NCI-H2171 treated with DMSO at 0.1 percent for 48 hours (cell line): Measurements from ENCODE around the gene EPHB4.
A peak's percentile ranks its signal among the peaks of the same experiment; 100 is the strongest.

Experiments
- DNase-seq: peaks from one replicate; lab custom pipeline; 2025; lab: John Stamatoyannopoulos, UW

EPHB4 gene

DNA sequence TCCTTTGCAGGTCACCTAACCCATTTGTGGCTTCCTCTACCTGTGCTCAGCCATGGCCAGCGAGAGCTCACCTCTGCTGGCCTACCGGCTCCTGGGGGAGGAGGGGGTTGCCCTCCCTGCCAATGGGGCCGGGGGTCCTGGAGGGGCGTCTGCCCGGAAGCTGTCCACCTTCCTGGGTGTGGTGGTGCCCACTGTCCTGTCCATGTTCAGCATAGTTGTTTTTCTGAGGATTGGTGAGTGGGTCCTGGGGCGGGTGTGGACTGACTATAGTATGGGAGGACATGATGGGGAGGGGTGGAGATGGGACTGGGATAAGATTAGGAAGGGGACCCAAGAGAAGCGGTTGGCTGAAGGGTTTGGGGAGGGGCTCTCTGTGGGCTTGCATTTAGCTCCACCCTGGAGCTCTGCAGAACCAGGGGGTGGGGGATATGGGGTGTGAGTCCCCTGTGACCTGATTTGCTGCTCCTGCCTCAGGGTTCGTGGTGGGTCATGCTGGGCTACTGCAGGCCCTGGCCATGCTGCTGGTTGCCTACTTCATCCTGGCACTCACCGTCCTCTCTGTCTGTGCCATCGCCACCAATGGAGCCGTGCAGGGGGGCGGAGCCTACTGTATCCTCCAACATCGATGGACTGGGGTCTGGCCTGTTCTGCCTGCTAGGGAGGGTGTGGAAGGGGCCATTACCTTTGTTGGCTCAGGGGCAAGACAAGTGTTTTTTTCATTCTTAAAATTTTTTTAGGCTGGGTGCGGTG lies 27.0 kb upstream of the EPHB4 start:
- DNase-seq = no peak

GRCh38 chr7:100852048-100852872 lies 24.9 kb upstream of the EPHB4 start, which contains the start of gene SLC12A9:
Gene SLC12A9, plus strand, starts transcription at chr7:100852713. Its CDS starts 1,485 bp downstream, at chr7:100854198.
- DNase-seq = peak; percentile 91

- no peak for DNase-seq
These were observed 20.0 kb upstream of the EPHB4 start for GRCh38 chr7:100847360-100847759.

DNA sequence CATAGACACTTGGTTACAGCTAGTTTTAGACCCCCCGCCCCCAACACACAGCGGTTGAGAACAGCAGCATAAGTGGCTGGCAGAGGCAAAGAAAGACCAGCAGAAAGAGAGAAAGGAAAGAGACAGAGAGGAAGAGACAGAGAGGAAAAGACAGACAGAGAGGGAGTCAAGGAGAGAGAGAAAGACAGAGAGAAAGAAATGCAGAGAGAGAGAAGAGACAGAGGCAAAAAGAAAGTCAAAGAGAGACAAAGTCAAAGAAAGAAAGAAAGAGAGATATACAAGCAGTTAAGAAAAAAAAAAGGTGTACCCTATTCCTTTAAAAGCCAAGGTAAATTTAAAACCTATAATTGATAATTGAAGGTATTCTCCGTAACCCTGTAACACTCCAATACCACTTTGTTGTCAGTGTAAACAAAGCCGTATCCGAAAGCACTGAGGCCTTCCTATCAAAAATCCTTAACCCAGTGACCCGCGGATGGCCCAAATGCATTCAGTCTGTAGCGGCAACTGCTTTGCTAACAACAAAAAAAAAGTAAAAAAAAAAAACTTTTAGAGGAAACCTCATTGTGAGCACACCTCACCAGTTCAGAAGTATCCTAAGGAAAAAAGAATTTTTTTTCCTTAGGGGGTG lies 13.3 kb upstream of the EPHB4 start:
- DNase-seq = no peak

GRCh38 chr7:100839361-100839760 lies 12.0 kb upstream of the EPHB4 start:
- DNase-seq = no peak

DNA sequence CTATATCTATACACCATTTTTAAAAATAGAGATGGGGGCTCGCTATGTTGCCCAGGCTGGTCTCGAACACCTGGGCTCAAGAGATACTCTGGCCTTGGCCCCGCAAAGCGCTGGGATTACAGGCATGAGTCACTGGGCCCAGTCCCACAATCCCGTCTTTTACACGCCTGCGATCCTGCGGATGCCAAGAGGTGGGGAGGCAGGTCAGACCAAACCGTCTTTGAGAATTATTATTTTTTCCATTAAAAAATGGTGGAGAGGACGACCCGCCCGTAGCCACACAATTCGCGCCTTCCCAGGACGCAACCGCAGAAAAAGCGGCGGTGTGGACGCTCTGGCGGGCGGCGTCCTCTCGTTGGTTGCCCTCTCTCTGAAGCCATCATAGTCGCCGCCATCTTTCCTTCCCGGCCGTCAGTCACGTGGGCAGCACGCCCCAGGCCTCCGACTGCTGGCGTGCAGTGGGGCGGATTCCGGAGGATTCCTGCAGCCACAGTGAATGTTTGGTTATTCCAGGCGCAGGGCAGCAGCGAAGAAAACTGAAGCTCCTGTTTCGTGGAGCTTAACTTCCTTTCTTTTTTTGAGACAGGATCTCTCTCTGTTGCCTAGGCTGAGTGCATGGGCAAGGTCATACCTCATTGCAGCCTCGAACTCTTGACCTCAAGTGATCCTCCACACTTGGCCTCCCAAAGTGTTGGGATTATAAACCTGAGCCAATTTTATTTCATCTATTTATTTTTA lies 9.9 kb upstream of the EPHB4 start:
- peak; percentile 93 for DNase-seq

- DNase-seq = no peak
These were observed 9.4 kb upstream of the EPHB4 start for GRCh38 chr7:100836812-100837098.

DNA sequence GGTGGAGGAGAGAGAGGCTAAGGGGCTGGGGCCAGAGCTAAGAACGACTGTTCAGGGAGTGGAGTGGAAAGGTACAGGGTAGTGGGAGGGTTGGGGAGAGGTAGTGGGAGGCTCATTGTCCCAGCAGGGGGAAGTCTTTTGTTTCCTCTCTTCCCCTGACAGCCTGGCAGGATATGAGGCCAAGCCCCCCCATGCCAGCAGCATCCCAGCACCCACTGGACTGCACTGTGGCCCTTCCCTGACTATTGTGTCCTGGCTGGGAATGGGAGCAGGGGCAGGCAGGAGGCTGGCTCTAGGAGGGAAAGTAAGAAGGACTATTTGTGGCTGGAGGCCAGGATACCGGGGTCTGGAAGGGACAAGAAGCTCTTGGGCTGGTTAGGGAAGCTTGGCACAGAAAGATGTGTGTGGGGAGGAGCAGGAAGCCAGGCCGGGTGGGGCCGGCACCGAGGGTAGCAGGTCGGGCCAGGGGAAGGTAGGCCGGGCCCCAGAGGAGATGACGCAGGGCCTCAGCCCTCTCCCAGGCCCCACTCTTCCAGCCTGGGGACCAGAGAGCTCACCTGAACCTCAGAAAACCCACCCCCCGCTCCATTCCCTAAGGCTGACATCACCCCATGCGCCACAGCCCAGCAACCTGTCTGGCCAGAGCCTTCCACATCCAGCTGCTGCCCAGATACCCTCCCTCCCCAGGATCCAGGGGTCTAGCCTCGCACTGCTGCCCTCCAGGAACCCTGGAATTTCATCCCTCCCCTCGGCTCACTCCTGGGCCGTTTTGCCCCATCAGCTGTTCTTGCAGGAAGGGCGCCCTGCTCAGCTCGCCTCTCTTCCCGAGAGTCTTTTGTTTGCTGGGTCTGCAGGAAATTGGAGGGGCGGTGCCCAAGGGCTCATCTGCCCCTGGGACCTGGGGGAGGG lies 8.8 kb upstream of the EPHB4 start:
- no peak for DNase-seq

DNA sequence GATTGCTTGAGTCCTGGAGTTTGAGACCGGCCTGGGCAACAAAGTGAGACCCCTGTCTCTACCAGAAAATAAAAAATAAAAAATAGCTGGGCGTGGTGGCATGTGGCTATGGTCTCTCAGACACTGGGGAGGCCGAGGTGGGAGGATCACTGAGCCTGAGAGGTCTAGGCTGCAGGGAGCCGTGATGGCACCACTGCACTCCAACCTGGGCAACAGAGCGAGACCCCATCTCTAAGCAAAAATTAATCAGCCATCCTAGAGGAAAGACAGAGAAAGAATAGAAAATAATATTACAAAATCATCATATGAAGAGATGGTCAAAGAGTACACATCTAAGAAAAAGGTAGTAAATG lies 4.9 kb upstream of the EPHB4 start:
- no peak for DNase-seq

DNA sequence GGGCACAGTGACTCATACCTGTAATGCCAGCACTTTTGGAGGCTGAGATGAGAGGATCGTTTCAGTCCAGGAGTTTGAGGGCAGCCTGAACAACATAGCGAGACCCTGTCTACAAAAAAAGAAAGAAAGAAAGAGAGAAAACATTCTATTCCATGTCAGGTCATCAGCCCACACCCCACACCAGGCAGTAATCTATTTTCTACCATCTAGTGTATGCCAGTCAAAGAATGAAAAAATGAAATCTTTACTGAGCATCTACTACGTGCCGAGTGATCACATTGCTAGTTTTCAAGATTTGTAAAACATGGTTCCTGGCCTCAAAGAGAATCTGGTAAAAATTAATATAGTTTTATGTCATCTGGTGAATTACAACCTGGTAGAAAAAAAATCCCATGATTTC lies 3.1 kb upstream of the EPHB4 start:
- no peak for DNase-seq

- DNase-seq = no peak
These were observed 1.9 kb upstream of the EPHB4 start for GRCh38 chr7:100829150-100829716.

GRCh38 chr7:100826514-100827329 lies 601 bp downstream of the EPHB4 start:
- no peak for DNase-seq

DNA sequence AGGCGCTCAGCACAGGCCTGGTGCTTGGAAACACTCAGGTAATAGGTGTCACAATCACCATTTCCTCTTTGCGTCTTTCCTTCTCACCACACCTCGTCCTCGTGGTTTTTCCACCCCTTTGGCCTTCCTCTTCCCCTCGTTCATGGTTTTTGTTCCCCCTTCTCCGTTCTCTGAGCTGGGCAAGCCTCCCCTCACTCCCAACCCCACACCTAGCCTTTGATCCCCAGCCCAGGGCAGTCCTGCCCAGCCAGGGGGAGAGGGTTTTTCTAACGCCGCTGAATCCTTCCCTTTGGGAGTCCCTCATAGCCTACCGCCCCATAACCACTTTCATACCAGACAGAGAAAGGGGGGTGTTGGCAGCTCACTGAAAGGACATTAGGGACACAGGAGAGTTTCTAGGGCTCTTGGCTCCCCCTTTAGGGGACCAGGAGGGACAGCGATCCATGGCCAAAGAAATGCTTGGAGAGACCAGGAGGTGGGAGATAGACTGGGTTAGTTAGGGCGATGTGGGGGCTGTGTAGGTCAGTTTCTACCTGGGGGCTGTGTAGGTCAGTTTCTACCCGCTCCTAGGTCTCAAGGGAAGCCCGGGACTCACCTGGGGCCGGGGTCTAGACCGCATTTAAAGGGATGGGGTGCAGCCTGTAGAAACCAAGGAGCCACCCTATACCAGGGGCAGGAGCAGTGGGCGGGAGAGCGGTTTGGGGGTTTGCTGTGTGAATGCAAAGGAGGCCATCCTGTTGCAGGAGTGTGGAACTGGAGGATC lies 1.4 kb downstream of the EPHB4 start:
- DNase-seq = peak; percentile 39

GRCh38 chr7:100825215-100825671 lies 2.1 kb downstream of the EPHB4 start:
- no peak for DNase-seq

- DNase-seq = no peak
These were observed 2.7 kb downstream of the EPHB4 start for GRCh38 chr7:100824499-100825214.

DNA sequence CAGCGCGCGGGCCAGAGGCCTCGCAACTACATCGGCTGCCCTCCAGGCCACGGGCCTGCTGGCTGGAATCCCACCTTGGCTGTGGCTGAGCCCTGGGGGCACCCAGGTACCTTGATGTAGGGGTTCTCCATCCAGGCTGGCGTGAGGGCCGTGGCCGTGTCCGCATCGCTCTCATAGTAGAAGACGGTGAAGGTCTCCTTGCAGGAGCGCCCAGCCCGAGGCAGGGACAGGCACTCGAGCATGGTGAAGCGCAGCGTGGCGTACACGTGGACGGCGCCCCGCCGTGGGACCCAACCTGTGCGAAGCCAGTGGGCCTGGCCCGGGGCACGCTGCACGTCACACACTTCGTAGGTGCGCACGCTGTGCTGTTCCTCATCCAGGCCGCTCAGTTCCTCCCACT lies 3.8 kb downstream of the EPHB4 start:
- DNase-seq = no peak

DNA sequence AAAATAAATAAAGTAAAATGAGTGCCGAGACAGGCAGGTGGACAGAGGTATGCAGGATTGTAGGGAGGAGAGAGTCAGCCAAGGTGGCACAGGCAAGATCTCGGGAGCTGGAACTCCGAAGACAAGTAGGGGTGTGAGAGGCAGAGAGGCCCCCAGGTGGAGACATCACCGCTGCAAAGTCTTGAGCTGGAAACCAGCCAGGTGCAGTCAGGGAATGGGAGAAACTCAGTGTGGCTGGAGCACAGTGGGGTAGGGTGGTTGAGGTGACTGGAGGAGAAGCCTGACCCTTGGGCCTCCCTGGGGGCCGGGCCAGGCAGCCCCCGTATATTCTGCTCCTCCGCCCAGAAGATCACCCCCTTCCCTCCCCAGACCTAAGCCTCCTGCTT lies 4.2 kb downstream of the EPHB4 start:
- no peak for DNase-seq

DNA sequence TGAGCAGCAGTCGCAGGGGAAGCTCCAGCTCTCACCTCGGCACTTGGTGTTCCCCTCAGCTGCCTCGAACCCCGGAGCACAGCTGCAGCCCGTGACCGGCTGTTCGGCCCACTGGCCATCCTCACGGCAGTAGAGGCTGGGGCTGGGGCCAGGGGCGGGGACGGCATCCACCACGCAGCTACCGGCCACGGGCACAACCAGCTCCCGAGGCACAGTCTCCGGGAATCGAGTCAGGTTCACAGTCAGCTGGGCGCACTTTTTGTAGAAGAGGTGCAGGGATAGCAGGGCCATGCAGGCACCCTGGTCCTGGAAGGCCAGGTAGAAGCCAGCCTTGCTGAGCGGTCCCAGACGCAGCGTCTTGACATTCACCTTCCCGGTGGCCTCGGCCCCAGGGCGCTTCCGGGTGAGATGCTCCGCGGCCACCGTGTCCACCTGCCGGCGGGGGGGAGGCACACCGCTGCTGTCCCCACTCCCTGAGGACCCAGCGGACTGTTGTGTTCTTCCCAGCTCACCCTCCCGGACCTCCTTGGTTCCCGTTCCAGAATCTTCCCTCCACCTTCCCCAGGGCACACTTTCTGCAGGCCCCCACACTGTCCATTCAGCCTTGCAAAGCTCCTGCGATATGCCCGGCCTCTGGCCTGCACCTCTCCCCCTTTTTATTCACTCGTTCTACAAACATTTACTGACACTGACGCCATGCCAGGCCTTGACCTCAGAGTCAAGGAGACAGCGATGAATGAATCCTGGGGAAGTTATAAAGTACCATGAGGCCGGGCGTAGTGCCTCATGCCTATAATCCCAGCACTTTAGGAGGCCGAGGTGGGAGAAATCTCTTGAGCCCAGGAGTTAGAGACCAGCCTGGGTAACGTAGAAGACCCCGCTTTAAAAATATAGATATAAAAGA lies 4.8 kb downstream of the EPHB4 start:
- no peak for DNase-seq
